HCT116 (cell line): ENCODE results near the gene CD63. TPM values are rescaled to one million over a fixed set of nuclear protein-coding genes. Genes with fewer than 3 reads are reported as not detected.

Experiments used
- ATAC-seq: fragments of 200-7000 bp; cut with Tn5 transposase; 2 replicates; pipeline ENCODE4 v1.9.1; 2020; ENCODE audit warnings: mild to moderate bottlenecking, moderate library complexity
- BruUV-seq: library from RNA; stranded (reverse); fragments of 400-500 nt; replicated peaks from 2 replicates; lab custom pipeline; 2021; lab: Mats Ljungman, UMichigan
- CTCF ChIA-PET: fragments of 300-600 bp; sonication (Branson Sonifier 250); formaldehyde crosslinking; loops from one replicate; lab custom pipeline; 2021; ENCODE audit warnings: antibody characterized with exemption; lab: Charles Lee
- POLR2A ChIA-PET: fragments of 300-600, 350-600 bp; sonication (Branson Sonifier 250); formaldehyde crosslinking; loops from one replicate; lab custom pipeline; 2021; ENCODE audit warnings: antibody characterized with exemption; lab: Charles Lee
- RAD21 ChIA-PET, 2 experiments: fragments of 300-600 bp; sonication (Branson Sonifier 250); formaldehyde crosslinking; loops; one replicate each; lab custom pipeline; 2023; ENCODE audit warnings: low total read pairs in 2 of 2; ENCODE audit not compliant: uncharacterized antibody in 2 of 2, unreplicated experiment in 2 of 2, low non-redundant PET in 1 of 2; lab: Charles Lee
- DNase-seq: peaks from one replicate; pipeline ENCODE4 v3.0.0-alpha.2; 2010; ENCODE audit warnings: low read depth, low spot score
- H2AFZ ChIP-seq: fragments of 200-600 bp; shearing (Covaris generic), sonication (generic); 2 replicates; pipeline ENCODE4 v1.6.1; 2017; ENCODE audit warnings: low read depth, mixed run types, mixed read lengths, antibody characterized with exemption, low read length; ENCODE audit not compliant: poor library complexity, severe bottlenecking
- H3K27ac ChIP-seq: 2 replicates; pipeline ENCODE4 v1.5.1; 2012; ENCODE audit warnings: low read depth, low read length
- H3K27me3 ChIP-seq: fragments of 200-600 bp; sonication (generic); 2 replicates; pipeline ENCODE4 v1.6.1; 2016; ENCODE audit warnings: mixed run types, low read length, mixed read lengths; ENCODE audit not compliant: insufficient read depth
- H3K36me3 ChIP-seq, 2 experiments: fragments of 200-500 bp in 1 of 2; fragments of 200-600 bp in 1 of 2; sonication (Bioruptor generic) in 1 of 2; sonication (generic) in 1 of 2; 2 replicates each; pipeline versions ENCODE4 v1.5.1 to v1.6.1; 2014 to 2016; ENCODE audit warnings: low read length in 2 of 2, inconsistent platforms in 1 of 2, mixed read lengths in 1 of 2, mixed run types in 1 of 2; ENCODE audit not compliant: insufficient read depth in 2 of 2, control insufficient read depth in 1 of 2
- H3K4me1 ChIP-seq, 2 experiments: fragments of 200-600 bp in 1 of 2; sonication (generic) in 1 of 2; 2 replicates each; pipeline versions ENCODE4 v1.5.1 to v1.6.1; 2012 to 2017; ENCODE audit warnings: low read length in 2 of 2, inconsistent platforms in 1 of 2, mild to moderate bottlenecking in 1 of 2, mixed read lengths in 1 of 2, mixed run types in 1 of 2, moderate library complexity in 1 of 2; ENCODE audit not compliant: insufficient read depth in 2 of 2, control insufficient read depth in 1 of 2
- H3K4me2 ChIP-seq: fragments of 200-600 bp; sonication (generic); 2 replicates; pipeline ENCODE4 v1.6.1; 2017; ENCODE audit warnings: mixed run types, low read length, mixed read lengths
- H3K4me3 ChIP-seq, 2 experiments: fragments of 200-600 bp in 1 of 2; sonication (generic) in 1 of 2; replicated peaks in 1 of 2; 2 replicates each; pipeline ENCODE4 v1.5.1; 2011 to 2016; ENCODE audit warnings: low read length in 2 of 2, control low read depth in 1 of 2, low read depth in 1 of 2, mild to moderate bottlenecking in 1 of 2, mixed read lengths in 1 of 2, mixed run types in 1 of 2
- H3K79me2 ChIP-seq: fragments of 200-600 bp; sonication (generic); 2 replicates; pipeline ENCODE4 v1.6.1; 2017; ENCODE audit warnings: mild to moderate bottlenecking, mixed run types, low read length, moderate library complexity, mixed read lengths; ENCODE audit not compliant: insufficient read depth
- H3K9ac ChIP-seq: fragments of 200-600 bp; sonication (generic); 2 replicates; pipeline ENCODE4 v1.6.1; 2016; ENCODE audit warnings: low read length, mixed read lengths
- H3K9me2 ChIP-seq: fragments of 200-600 bp; sonication (generic), shearing (Covaris generic); 2 replicates; pipeline ENCODE4 v1.6.1; 2017; ENCODE audit warnings: mixed run types, mild to moderate bottlenecking, moderate library complexity; ENCODE audit not compliant: insufficient read depth
- H3K9me3 ChIP-seq, 2 experiments: fragments of 200-500 bp in 1 of 2; fragments of 200-600 bp in 1 of 2; sonication (Bioruptor generic) in 1 of 2; sonication (generic) in 1 of 2; 2 replicates each; pipeline ENCODE4 v1.6.1; 2014 to 2017; ENCODE audit warnings: low read length in 2 of 2, mixed read lengths in 2 of 2, inconsistent platforms in 1 of 2, low read depth in 1 of 2, mild to moderate bottlenecking in 1 of 2, mixed run types in 1 of 2, moderate library complexity in 1 of 2; ENCODE audit not compliant: control insufficient read depth in 1 of 2, insufficient read depth in 1 of 2
- H4K20me1 ChIP-seq: fragments of 200-600 bp; sonication (generic), shearing (Covaris generic); 2 replicates; pipeline ENCODE4 v1.6.1; 2017; ENCODE audit warnings: mixed run types, mild to moderate bottlenecking, moderate library complexity; ENCODE audit not compliant: insufficient read depth
- CBX3 ChIP-seq: IDR thresholded peaks from 2 replicates; pipeline ENCODE4 v1.6.1; 2012; ENCODE audit warnings: low read depth
- CEBPB ChIP-seq: IDR thresholded peaks from 2 replicates; pipeline ENCODE4 v1.6.1; 2012; ENCODE audit warnings: low read depth
- EZH2 ChIP-seq: fragments of 200-600 bp; sonication (generic); IDR thresholded peaks from 2 replicates; pipeline ENCODE4 v1.6.1; 2017; ENCODE audit warnings: antibody characterized with exemption, mixed run types
- FOSL1 ChIP-seq: IDR thresholded peaks from 2 replicates; pipeline ENCODE4 v1.6.1; 2012; ENCODE audit warnings: low read depth
- POLR2AphosphoS5 ChIP-seq: IDR thresholded peaks from 2 replicates; pipeline ENCODE4 v1.6.1; 2011; ENCODE audit warnings: mild to moderate bottlenecking, low read depth, low read length, moderate library complexity
- RAD21 ChIP-seq: IDR thresholded peaks from 2 replicates; pipeline ENCODE4 v1.6.1; 2012; ENCODE audit warnings: low read depth, mild to moderate bottlenecking
- SP1 ChIP-seq: IDR thresholded peaks from 2 replicates; pipeline ENCODE4 v1.6.1; 2012; ENCODE audit warnings: low read depth
- SRF ChIP-seq: IDR thresholded peaks from 2 replicates; pipeline ENCODE4 v1.6.1; 2012; ENCODE audit warnings: low read depth
- TCF7L2 ChIP-seq: IDR thresholded peaks from 2 replicates; pipeline ENCODE4 v1.7.0; 2011; ENCODE audit warnings: borderline replicate concordance, inconsistent platforms; ENCODE audit not compliant: insufficient read depth, insufficient read length; ENCODE audit errors: extremely low read depth
- YY1 ChIP-seq: IDR thresholded peaks from 2 replicates; pipeline ENCODE4 v1.6.1; 2011; ENCODE audit warnings: low read length, low read depth, moderate library complexity, mild to moderate bottlenecking; ENCODE audit not compliant: insufficient replicate concordance; ENCODE audit errors: extremely low read depth
- ZBTB33 ChIP-seq: IDR thresholded peaks from 2 replicates; pipeline ENCODE4 v1.6.1; 2011; ENCODE audit warnings: mild to moderate bottlenecking, low read length, moderate library complexity; ENCODE audit not compliant: insufficient replicate concordance; ENCODE audit errors: extremely low read depth
- ZFX ChIP-seq: fragments of 450-650 bp; IDR thresholded peaks from 2 replicates; pipeline ENCODE4 v1.6.1; 2017
- ZNF274 ChIP-seq: fragments of 200-500 bp; sonication (Bioruptor generic); IDR thresholded peaks from 2 replicates; pipeline ENCODE4 v1.6.1; 2014; ENCODE audit warnings: mild to moderate bottlenecking, low read depth, low read length, inconsistent platforms
- intact Hi-C: fragments of 100-400 bp; cut with micrococcal nuclease; formaldehyde crosslinking; loops from 2 replicates; pipeline ENCODE4 v1.10.0; 2022
- total RNA-seq: library from RNA; stranded (reverse); gene quantifications from one replicate; pipeline ENCODE4 v1.2.1, GENCODE V29; 2021; ENCODE audit not compliant: unreplicated experiment

Gene CD63
- total RNA-seq, 1 experiment from 2014 or later, result 355 TPM

GRCh38 chr12:55698965-55699364 is 29.8 kb downstream of the CD63 start:
- H3K9ac ChIP-seq, result no peak overlapping the region
- H3K4me1 ChIP-seq, result peaks cover 0 to 4% of the 10 kb centered on the region in 2 experiments; a peak in 1 of 4 replicates
- TF ChIP-seq ZBTB33 (no peak), CEBPB (no peak), SP1 (no peak), YY1 (no peak), EZH2 (no peak), FOSL1 (no peak), ZNF274 (no peak), RAD21 (no peak), TCF7L2 (no peak), ZFX (no peak), POLR2AphosphoS5 (no peak), CBX3 (no peak), SRF (no peak)
- TF ChIP-seq, all 23 proteins: peak for 0
- Histone ChIP-seq H4K20me1 (no peaks in the 10 kb centered on the region), H3K36me3 (no peaks in the 10 kb centered on the region), H3K27me3 (no peaks in the 10 kb centered on the region), H3K4me3 (no peak overlapping the region), H3K4me2 (no peak overlapping the region), H3K9me3 (no peaks in the 10 kb centered on the region), H3K27ac (no peak overlapping the region), H2AFZ (no peak overlapping the region), H3K79me2 (no peaks in the 10 kb centered on the region), H3K9me2 (no peaks in the 10 kb centered on the region)
- ChIA-PET CTCF (no interaction called here), POLR2A (no interaction called here), RAD21 (no interaction called here)
- ATAC-seq, result no peak
- no TSS peak for BruUV-seq
- DNase-seq, result no peak
- intact Hi-C loops, result no loop called here
